ENCODE data around the gene SIAH3.

Gene SIAH3

GRCh38 chr13:45816427-45816826, 35.1 kb downstream of the SIAH3 start:
- DNase-seq: no peak

- DNase-seq: no peak
These were observed 38.7 kb downstream of the SIAH3 start for GRCh38 chr13:45812695-45813372.

GRCh38 chr13:45811891-45812694, 39.5 kb downstream of the SIAH3 start:
- DNase-seq: no peak

GRCh38 chr13:45809801-45810394, 41.7 kb downstream of the SIAH3 start:
- no peak for DNase-seq

GRCh38 chr13:45808925-45809324, 42.6 kb downstream of the SIAH3 start:
- no peak for DNase-seq

GRCh38 chr13:45807520-45808099, 43.9 kb downstream of the SIAH3 start:
- DNase-seq: no peak

GRCh38 chr13:45800485-45800884, 51.1 kb downstream of the SIAH3 start:
- no peak for DNase-seq

GRCh38 chr13:45799451-45799850, 52.1 kb downstream of the SIAH3 start:
- DNase-seq: no peak

- DNase-seq: no peak
These were observed 52.7 kb downstream of the SIAH3 start for GRCh38 chr13:45798851-45799250.

- DNase-seq: no peak
These were observed 54.9 kb downstream of the SIAH3 start for GRCh38 chr13:45796426-45797235.

GRCh38 chr13:45792827-45793303, 58.7 kb downstream of the SIAH3 start:
- DNase-seq: no peak

GRCh38 chr13:45788011-45788410, 63.5 kb downstream of the SIAH3 start:
- no peak for DNase-seq

- DNase-seq: no peak
These were observed 64.2 kb downstream of the SIAH3 start for GRCh38 chr13:45787346-45787745.

- DNase-seq: no peak
These were observed 65.1 kb downstream of the SIAH3 start for GRCh38 chr13:45786293-45786920.

GRCh38 chr13:45784755-45785675, 66.5 kb downstream of the SIAH3 start:
- DNase-seq: no peak

GRCh38 chr13:45783346-45784043, 68.1 kb downstream of the SIAH3 start:
- DNase-seq: no peak

GRCh38 chr13:45782327-45783045, 69.1 kb downstream of the SIAH3 start:
- no peak for DNase-seq

- DNase-seq: no peak
These were observed 69.8 kb downstream of the SIAH3 start for GRCh38 chr13:45781553-45782326.

GRCh38 chr13:45779901-45780300, 71.7 kb downstream of the SIAH3 start:
- no peak for DNase-seq
